Measurements from ENCODE around the gene KAZN. TPM values are rescaled to one million over a fixed set of nuclear protein-coding genes. Genes with fewer than 3 reads are reported as not detected.

The KAZN gene
- total RNA-seq, 1 donor from 2014 or later, result 9.4 TPM

DNA sequence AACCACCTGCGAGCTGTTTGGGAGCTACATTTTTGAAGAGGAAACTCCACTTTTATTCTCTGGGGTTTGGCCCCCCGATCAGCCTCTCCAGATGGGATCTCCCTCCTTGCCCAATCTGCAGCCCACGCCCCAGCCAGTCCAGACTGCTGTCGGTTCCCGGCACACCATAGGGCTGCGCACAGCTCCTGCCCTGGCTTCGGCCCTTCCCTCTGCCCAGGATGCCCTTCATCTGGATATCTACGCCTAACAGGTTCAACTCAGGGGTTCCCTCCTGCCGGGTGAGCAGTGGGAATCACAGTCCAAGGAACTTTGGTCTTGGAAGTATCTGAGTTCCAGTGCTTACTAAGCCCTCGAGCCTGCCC lies 135.3 kb downstream of the KAZN start:
- Mint-ChIP-seq H3K36me3 (ENCODE audit: low read depth, unreplicated experiment) (no peaks in the 10 kb centered on the region), H3K27ac (ENCODE audit: unreplicated experiment) (peak overlapping the region; percentile 77), H3K27me3 (ENCODE audit: low read depth, unreplicated experiment) (peaks cover 4% of the 10 kb centered on the region), H3K4me1 (ENCODE audit: low read depth, unreplicated experiment) (peaks cover 18% of the 10 kb centered on the region), H3K4me3 (ENCODE audit: unreplicated experiment) (no peak overlapping the region), H3K9me3 (ENCODE audit: unreplicated experiment) (no peaks in the 10 kb centered on the region)
- no peaks in the 10 kb centered on the region for H3K79me2 ChIP-seq (ENCODE audit: insufficient read depth, low read length)
- FAIRE-seq, result no peak
- H3K9ac ChIP-seq (ENCODE audit: low read length), result no peak overlapping the region
- peaks cover 30% of the 10 kb centered on the region for H3K4me1 ChIP-seq (ENCODE audit: insufficient read depth, low read length)
- H3K36me3 ChIP-seq (ENCODE audit: insufficient read depth, low read length), result no peaks in the 10 kb centered on the region
- no peaks in the 10 kb centered on the region for H4K20me1 ChIP-seq (ENCODE audit: insufficient read depth, low read length)
- TF ChIP-seq EZH2 (IDR thresholded peaks at IDR 0.05; ENCODE audit: insufficient read depth, low read length), result no peak
- TF ChIP-seq, protein P1, sequence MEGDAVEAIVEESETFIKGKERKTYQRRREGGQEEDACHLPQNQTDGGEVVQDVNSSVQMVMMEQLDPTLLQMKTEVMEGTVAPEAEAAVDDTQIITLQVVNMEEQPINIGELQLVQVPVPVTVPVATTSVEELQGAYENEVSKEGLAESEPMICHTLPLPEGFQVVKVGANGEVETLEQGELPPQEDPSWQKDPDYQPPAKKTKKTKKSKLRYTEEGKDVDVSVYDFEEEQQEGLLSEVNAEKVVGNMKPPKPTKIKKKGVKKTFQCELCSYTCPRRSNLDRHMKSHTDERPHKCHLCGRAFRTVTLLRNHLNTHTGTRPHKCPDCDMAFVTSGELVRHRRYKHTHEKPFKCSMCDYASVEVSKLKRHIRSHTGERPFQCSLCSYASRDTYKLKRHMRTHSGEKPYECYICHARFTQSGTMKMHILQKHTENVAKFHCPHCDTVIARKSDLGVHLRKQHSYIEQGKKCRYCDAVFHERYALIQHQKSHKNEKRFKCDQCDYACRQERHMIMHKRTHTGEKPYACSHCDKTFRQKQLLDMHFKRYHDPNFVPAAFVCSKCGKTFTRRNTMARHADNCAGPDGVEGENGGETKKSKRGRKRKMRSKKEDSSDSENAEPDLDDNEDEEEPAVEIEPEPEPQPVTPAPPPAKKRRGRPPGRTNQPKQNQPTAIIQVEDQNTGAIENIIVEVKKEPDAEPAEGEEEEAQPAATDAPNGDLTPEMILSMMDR (IDR thresholded peaks at IDR 0.05; ENCODE audit: insufficient read depth, low read depth, low read length), result no peak
- H3K4me2 ChIP-seq (ENCODE audit: low read length), result peak overlapping the region; percentile 35
- H2AFZ ChIP-seq (ENCODE audit: low read depth, low read length), result no peak overlapping the region
- no peak for DNase-seq (ENCODE audit: low read depth)
- no peak overlapping the region for H3K27ac ChIP-seq (ENCODE audit: low read depth, low read length)
- H3K4me3 ChIP-seq (ENCODE audit: insufficient read depth, low read depth, low read length), result no peak overlapping the region
- H3K9me3 ChIP-seq (ENCODE audit: insufficient read depth, low read depth, low read length), result no peaks in the 10 kb centered on the region
- H3K27me3 ChIP-seq (ENCODE audit: insufficient read depth, low read length), result peaks cover 6% of the 10 kb centered on the region

DNA sequence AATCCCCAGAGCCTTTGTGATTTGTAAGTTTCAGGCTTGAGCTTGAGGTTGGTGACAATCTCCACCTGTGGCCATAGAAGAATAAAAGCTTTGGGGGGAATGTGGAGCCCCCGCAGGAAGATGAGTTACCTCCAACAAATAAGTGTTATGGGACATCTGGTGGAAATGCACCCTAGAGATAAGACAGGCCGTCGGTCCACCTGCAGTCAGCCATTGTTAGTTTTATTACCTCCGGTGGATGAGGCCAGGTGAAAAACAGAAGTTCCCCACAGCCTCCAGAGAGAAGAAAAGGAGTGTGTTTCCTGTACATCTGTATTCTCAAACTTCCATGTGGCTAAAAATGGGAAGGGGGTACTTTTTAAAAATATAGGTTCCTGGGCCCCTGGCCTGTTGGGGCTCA lies 137.4 kb downstream of the KAZN start:
- Histone ChIP-seq H3K4me2 (ENCODE audit: low read length) (no peak overlapping the region), H3K36me3 (ENCODE audit: insufficient read depth, low read length) (no peaks in the 10 kb centered on the region), H3K4me3 (ENCODE audit: insufficient read depth, low read depth, low read length) (no peak overlapping the region), H2AFZ (ENCODE audit: low read depth, low read length) (no peak overlapping the region), H3K27ac (ENCODE audit: low read depth, low read length) (no peak overlapping the region), H3K9me3 (ENCODE audit: insufficient read depth, low read depth, low read length) (no peaks in the 10 kb centered on the region), H3K9ac (ENCODE audit: low read length) (no peak overlapping the region), H3K79me2 (ENCODE audit: insufficient read depth, low read length) (no peaks in the 10 kb centered on the region), H3K27me3 (ENCODE audit: insufficient read depth, low read length) (peaks cover 12% of the 10 kb centered on the region), H3K4me1 (ENCODE audit: insufficient read depth, low read length) (peaks cover 30% of the 10 kb centered on the region), H4K20me1 (ENCODE audit: insufficient read depth, low read length) (no peaks in the 10 kb centered on the region)
- Mint-ChIP-seq H3K36me3 (ENCODE audit: low read depth, unreplicated experiment) (no peaks in the 10 kb centered on the region), H3K27me3 (ENCODE audit: low read depth, unreplicated experiment) (peaks cover 8% of the 10 kb centered on the region), H3K4me3 (ENCODE audit: unreplicated experiment) (no peak overlapping the region), H3K4me1 (ENCODE audit: low read depth, unreplicated experiment) (peaks cover 21% of the 10 kb centered on the region), H3K27ac (ENCODE audit: unreplicated experiment) (no peak overlapping the region), H3K9me3 (ENCODE audit: unreplicated experiment) (no peaks in the 10 kb centered on the region)
- no peak for FAIRE-seq
- TF ChIP-seq, protein P1 (IDR thresholded peaks at IDR 0.05; ENCODE audit: insufficient read depth, low read depth, low read length), result no peak
- TF ChIP-seq EZH2 (IDR thresholded peaks at IDR 0.05; ENCODE audit: insufficient read depth, low read length), result no peak
- DNase-seq (ENCODE audit: low read depth), result no peak

DNA sequence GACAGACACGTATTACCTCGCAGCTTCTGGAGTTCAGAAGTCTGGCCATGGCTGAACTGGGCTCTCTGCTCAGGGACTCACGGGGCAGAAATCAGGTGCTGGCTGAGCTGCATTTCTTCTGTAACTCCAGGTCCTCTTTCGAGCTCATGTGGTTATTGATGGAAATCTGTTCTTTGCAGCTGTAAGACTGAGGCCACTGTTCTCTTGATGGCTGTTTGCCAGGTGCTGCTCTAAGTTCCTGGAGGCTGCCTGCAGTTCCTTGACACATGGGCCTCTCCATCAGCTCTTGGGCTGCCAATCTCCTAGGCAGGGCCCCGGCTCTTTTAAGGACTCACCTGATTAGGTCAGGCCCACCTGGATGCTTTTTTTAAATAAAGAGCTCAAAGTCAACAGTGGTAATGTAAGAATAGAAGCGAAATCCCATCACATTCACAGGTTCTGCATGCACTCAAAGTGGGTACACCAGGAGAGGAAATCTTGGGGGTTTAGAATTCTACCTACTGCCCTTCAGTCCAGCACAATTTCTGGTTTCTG lies 139.1 kb downstream of the KAZN start:
- no peak overlapping the region for H2AFZ ChIP-seq (ENCODE audit: low read depth, low read length)
- no peak for FAIRE-seq

More for the DNA sequence above, 139.1 kb downstream of the KAZN start:
- TF ChIP-seq EZH2 (IDR thresholded peaks at IDR 0.05; ENCODE audit: insufficient read depth, low read length), result no peak
- TF ChIP-seq, protein P1 (IDR thresholded peaks at IDR 0.05; ENCODE audit: insufficient read depth, low read depth, low read length), result no peak
- Histone ChIP-seq H3K9me3 (ENCODE audit: insufficient read depth, low read depth, low read length) (no peaks in the 10 kb centered on the region), H4K20me1 (ENCODE audit: insufficient read depth, low read length) (no peaks in the 10 kb centered on the region), H3K9ac (ENCODE audit: low read length) (no peak overlapping the region), H3K4me1 (ENCODE audit: insufficient read depth, low read length) (peaks cover 32% of the 10 kb centered on the region), H3K27ac (ENCODE audit: low read depth, low read length) (no peak overlapping the region), H3K27me3 (ENCODE audit: insufficient read depth, low read length) (peaks cover 12% of the 10 kb centered on the region), H3K4me3 (ENCODE audit: insufficient read depth, low read depth, low read length) (no peak overlapping the region), H3K4me2 (ENCODE audit: low read length) (peak overlapping the region; percentile 39), H3K79me2 (ENCODE audit: insufficient read depth, low read length) (no peaks in the 10 kb centered on the region), H3K36me3 (ENCODE audit: insufficient read depth, low read length) (no peaks in the 10 kb centered on the region)
- Mint-ChIP-seq H3K27ac (ENCODE audit: unreplicated experiment) (no peak overlapping the region), H3K4me1 (ENCODE audit: low read depth, unreplicated experiment) (peaks cover 37% of the 10 kb centered on the region), H3K4me3 (ENCODE audit: unreplicated experiment) (no peak overlapping the region), H3K27me3 (ENCODE audit: low read depth, unreplicated experiment) (peaks cover 8% of the 10 kb centered on the region), H3K36me3 (ENCODE audit: low read depth, unreplicated experiment) (no peaks in the 10 kb centered on the region), H3K9me3 (ENCODE audit: unreplicated experiment) (no peaks in the 10 kb centered on the region)
- no peak for DNase-seq (ENCODE audit: low read depth)
